Neutrophil (primary cell): ENCODE data around the gene ASTN2.

ENCODE experiments used
- H3K27ac ChIP-seq: fragments of 200-600 bp; sonication (generic); 2 replicates; pipeline ENCODE4 v1.5.1; 2016; ENCODE audit warnings: mild to moderate bottlenecking, moderate library complexity
- H3K27me3 ChIP-seq: fragments of 200-600 bp; sonication (generic); 2 replicates; pipeline ENCODE4 v1.6.0; 2016; ENCODE audit warnings: mild to moderate bottlenecking
- H3K36me3 ChIP-seq: fragments of 200-600 bp; sonication (generic); 2 replicates; pipeline ENCODE4 v1.5.1; 2017
- H3K4me1 ChIP-seq, 2 experiments: fragments of 200-600 bp in 1 of 2; sonication (generic) in 1 of 2; 1 replicate in 1 of 2; 2 replicates in 1 of 2; pipeline versions ENCODE4 v1.5.1 to v1.6.1; 2013 to 2016; ENCODE audit warnings: low read depth in 1 of 2, low read length in 1 of 2, mild to moderate bottlenecking in 1 of 2, moderate library complexity in 1 of 2; ENCODE audit not compliant: control insufficient read depth in 1 of 2, insufficient read depth in 1 of 2
- H3K4me3 ChIP-seq, 2 experiments: fragments of 200-600 bp in 1 of 2; sonication (generic) in 1 of 2; 1 replicate in 1 of 2; 2 replicates in 1 of 2; pipeline ENCODE4 v1.5.1; 2013 to 2016; ENCODE audit warnings: low read depth in 1 of 2, low read length in 1 of 2, mild to moderate bottlenecking in 1 of 2, moderate library complexity in 1 of 2
- H3K9me3 ChIP-seq: fragments of 200-600 bp; sonication (generic); 2 replicates; pipeline ENCODE4 v1.5.1; 2016
- CTCF ChIP-seq: fragments of 200-600 bp; sonication (generic); IDR thresholded peaks from 2 replicates; pipeline ENCODE4 v1.5.1; 2016; ENCODE audit warnings: antibody characterized with exemption

The ASTN2 gene

GRCh38 chr9:116868201-116868600, 546.7 kb downstream of the ASTN2 start:
- H3K27ac ChIP-seq, result no peak overlapping the region
- no peaks in the 10 kb centered on the region for H3K27me3 ChIP-seq

DNA sequence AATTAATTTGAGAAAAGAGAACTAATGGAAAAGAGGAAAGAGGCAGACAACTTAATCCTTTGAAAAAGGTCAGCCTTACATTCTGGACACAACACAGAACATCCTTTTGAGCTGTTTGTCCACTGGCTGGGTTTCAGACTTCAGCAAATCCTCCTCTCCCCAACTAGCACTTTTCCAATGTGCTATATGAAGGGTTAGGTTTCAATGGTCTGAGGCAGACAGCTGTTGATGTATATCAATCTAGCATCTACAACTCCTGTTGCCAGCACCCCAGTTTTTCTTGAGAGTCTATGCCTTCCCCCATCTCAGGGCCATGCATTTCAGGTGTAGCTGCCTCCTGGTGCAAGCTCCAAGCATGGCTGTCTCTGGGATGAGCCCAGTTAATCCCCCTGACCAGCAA, 553.5 kb downstream of the ASTN2 start:
- no peaks in the 10 kb centered on the region for H3K4me1 ChIP-seq
- no peak for TF ChIP-seq CTCF
- H3K27ac ChIP-seq, result no peak overlapping the region
- no peaks in the 10 kb centered on the region for H3K9me3 ChIP-seq
- no peaks in the 10 kb centered on the region for H3K36me3 ChIP-seq
- H3K4me3 ChIP-seq, result no peak overlapping the region
- no peaks in the 10 kb centered on the region for H3K27me3 ChIP-seq

More at GRCh38 chr9:116868201-116868600, 546.7 kb downstream of the ASTN2 start:
- Histone ChIP-seq H3K9me3 (no peaks in the 10 kb centered on the region), H3K36me3 (no peaks in the 10 kb centered on the region), H3K4me1 (no peaks in the 10 kb centered on the region), H3K4me3 (no peak overlapping the region)
- TF ChIP-seq CTCF, result no peak

DNA sequence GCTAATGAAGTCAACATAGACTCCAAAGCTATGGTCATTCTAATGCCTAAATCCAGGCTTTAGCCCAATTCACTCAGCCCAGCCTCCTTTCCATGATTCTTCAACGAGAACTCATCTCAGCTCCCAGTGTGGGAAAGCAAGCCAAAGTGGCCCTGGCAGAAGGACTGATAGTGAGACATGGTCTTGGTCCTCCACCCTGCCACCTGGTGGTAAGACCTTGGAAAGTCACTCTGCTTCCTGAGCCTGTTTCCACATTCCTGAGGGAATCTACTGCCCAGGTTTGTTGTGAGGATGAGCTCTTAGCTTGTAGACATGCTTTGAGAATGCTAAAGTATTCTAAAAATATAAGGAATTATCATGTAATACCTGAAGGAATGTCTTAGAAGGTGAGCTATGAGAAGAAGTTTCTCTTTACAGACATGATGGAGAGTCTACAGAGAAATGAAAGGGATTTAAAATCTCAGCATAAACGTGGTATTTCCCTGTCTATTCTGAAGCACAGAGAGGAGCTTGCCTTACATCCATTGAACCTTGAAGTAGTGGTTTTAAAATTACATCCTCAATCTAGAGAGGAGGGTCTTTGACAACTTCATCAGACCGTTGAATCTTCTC, 554.2 kb downstream of the ASTN2 start:
- H3K27ac ChIP-seq, result no peak overlapping the region
- H3K4me1 ChIP-seq, result no peaks in the 10 kb centered on the region
- no peaks in the 10 kb centered on the region for H3K9me3 ChIP-seq
- TF ChIP-seq CTCF, result no peak
- H3K27me3 ChIP-seq, result no peaks in the 10 kb centered on the region
- H3K36me3 ChIP-seq, result no peaks in the 10 kb centered on the region
- no peak overlapping the region for H3K4me3 ChIP-seq

GRCh38 chr9:116859763-116860162, 555.1 kb downstream of the ASTN2 start:
- Histone ChIP-seq H3K36me3 (no peaks in the 10 kb centered on the region), H3K9me3 (no peaks in the 10 kb centered on the region), H3K4me3 (no peak overlapping the region), H3K27me3 (no peaks in the 10 kb centered on the region), H3K4me1 (no peaks in the 10 kb centered on the region), H3K27ac (no peak overlapping the region)
- TF ChIP-seq CTCF, result no peak

GRCh38 chr9:116857321-116857720, 557.5 kb downstream of the ASTN2 start:
- no peaks in the 10 kb centered on the region for H3K27me3 ChIP-seq
- H3K36me3 ChIP-seq, result no peaks in the 10 kb centered on the region
- no peak overlapping the region for H3K27ac ChIP-seq
- H3K4me1 ChIP-seq, result no peaks in the 10 kb centered on the region
- TF ChIP-seq CTCF, result no peak
- H3K9me3 ChIP-seq, result no peaks in the 10 kb centered on the region
- no peak overlapping the region for H3K4me3 ChIP-seq
